Natural killer cell (primary cell): ENCODE measurements around the gene SRPX. TPM values are rescaled to one million over a fixed set of nuclear protein-coding genes. Genes with fewer than 3 reads are reported as not detected.

Source experiments
- ATAC-seq, 3 donors: fragments of 150-1000 bp in 2 of 3; fragments of 200-7000 bp in 1 of 3; cut with Tn5 transposase; 1 replicate in 1 of 3; 2 replicates in 2 of 3; pipeline ENCODE4 v1.10.0; 2021; ENCODE audit warnings: mild to moderate bottlenecking in 2 of 3, moderate library complexity in 2 of 3
- DNase-seq, 2 donors: peaks; one replicate each; pipeline versions ENCODE4 v3.0.0 to v3.0.0-alpha.2; 2013 to 2021; ENCODE audit warnings: mixed read lengths in 1 of 2
- H3K27ac ChIP-seq: one replicate; pipeline ENCODE4 v1.5.1; 2013; ENCODE audit warnings: mild to moderate bottlenecking, low read length
- H3K27me3 ChIP-seq: one replicate; pipeline ENCODE4 v1.6.1; 2013; ENCODE audit warnings: low read length; ENCODE audit not compliant: control insufficient read depth, insufficient read depth
- H3K36me3 ChIP-seq: one replicate; pipeline ENCODE4 v1.6.1; 2013; ENCODE audit warnings: low read length; ENCODE audit not compliant: control insufficient read depth, insufficient read depth
- H3K4me1 ChIP-seq: one replicate; pipeline ENCODE4 v1.6.1; 2013; ENCODE audit warnings: low read length; ENCODE audit not compliant: control insufficient read depth, insufficient read depth
- H3K4me3 ChIP-seq: one replicate; pipeline ENCODE4 v1.5.1; 2013; ENCODE audit warnings: low read length
- H3K9me3 ChIP-seq: one replicate; pipeline ENCODE4 v1.6.1; 2013; ENCODE audit warnings: low read length; ENCODE audit not compliant: control insufficient read depth, insufficient read depth
- H3K27ac Mint-ChIP-seq, 2 donors: one replicate each; pipeline ENCODE4 v1.8.0; 2022; ENCODE audit warnings: mild to moderate bottlenecking in 2 of 2, mixed read lengths in 2 of 2, moderate library complexity in 1 of 2
- H3K27me3 Mint-ChIP-seq, 2 donors: one replicate each; pipeline ENCODE4 v1.8.0; 2022; ENCODE audit warnings: low read depth in 2 of 2, mixed read lengths in 2 of 2
- H3K36me3 Mint-ChIP-seq: one replicate; pipeline ENCODE4 v1.8.0; 2022; ENCODE audit warnings: mixed read lengths
- H3K4me1 Mint-ChIP-seq, 2 donors: one replicate each; pipeline ENCODE4 v1.8.0; 2022; ENCODE audit warnings: mixed read lengths in 2 of 2
- H3K4me3 Mint-ChIP-seq: one replicate; pipeline ENCODE4 v1.8.0; 2022; ENCODE audit warnings: mild to moderate bottlenecking, moderate library complexity, mixed read lengths
- H3K9me3 Mint-ChIP-seq, 2 donors: one replicate each; pipeline ENCODE4 v1.8.0; 2022; ENCODE audit warnings: mixed read lengths in 2 of 2
- WGBS: methylation state at CpG from one replicate; pipeline ENCODE4 v1.1.7; 2013; ENCODE audit warnings: missing lambda C conversion rate; ENCODE audit not compliant: insufficient coverage; 5-methylcytosine and 5-hydroxymethylcytosine counted together
- intact Hi-C: fragments of 100-400 bp; cut with micrococcal nuclease; formaldehyde crosslinking; loops from one replicate; pipeline ENCODE4 v1.14.2; 2022
- total RNA-seq, 4 donors: library from RNA; stranded (reverse); fragments of 120-200 nt in 1 of 4; gene quantifications; one replicate each; pipeline versions ENCODE4 v1.2.3 to v1.2.4, GENCODE V29; 2013 to 2022
- TF ChIP-seq, protein P1 (sequence below): fragments of 200-600 bp; IDR thresholded peaks from one replicate; pipeline ENCODE4 v1.8.0; 2022; ENCODE audit warnings: antibody characterized with exemption

SRPX gene
- total RNA-seq, 3 donors from 2014 or later (not counting 1 experiment from before 2014, with no cell fraction given): 0.20 TPM; not detected in 2

DNA sequence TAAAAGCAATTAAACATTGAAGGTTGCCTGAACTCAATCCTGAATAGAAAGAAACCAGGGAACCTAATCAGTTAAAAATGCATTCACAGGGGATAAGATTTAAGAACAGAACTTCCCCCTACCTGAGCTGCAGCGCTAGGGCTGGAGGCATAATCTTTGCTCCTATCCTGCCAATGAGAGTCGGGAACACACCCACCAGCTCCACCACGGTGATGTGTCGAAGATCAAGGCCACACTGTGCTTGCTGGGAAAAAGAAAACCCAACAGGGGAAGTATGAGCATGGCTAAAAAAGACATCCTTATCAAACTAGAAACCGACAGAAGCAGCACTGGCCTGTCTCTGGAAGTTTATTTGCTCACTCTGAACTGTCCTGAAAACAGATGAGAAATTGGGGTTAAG lies 66.3 kb downstream of the SRPX start:
- Mint-ChIP-seq H3K36me3 (no peaks in the 10 kb centered on the region), H3K27ac (no peak overlapping the region), H3K9me3 (no peaks in the 10 kb centered on the region), H3K27me3 (peaks cover 0 to 30% of the 10 kb centered on the region in 2 donors), H3K4me3 (no peak overlapping the region), H3K4me1 (no peaks in the 10 kb centered on the region)
- TF ChIP-seq, protein P1, sequence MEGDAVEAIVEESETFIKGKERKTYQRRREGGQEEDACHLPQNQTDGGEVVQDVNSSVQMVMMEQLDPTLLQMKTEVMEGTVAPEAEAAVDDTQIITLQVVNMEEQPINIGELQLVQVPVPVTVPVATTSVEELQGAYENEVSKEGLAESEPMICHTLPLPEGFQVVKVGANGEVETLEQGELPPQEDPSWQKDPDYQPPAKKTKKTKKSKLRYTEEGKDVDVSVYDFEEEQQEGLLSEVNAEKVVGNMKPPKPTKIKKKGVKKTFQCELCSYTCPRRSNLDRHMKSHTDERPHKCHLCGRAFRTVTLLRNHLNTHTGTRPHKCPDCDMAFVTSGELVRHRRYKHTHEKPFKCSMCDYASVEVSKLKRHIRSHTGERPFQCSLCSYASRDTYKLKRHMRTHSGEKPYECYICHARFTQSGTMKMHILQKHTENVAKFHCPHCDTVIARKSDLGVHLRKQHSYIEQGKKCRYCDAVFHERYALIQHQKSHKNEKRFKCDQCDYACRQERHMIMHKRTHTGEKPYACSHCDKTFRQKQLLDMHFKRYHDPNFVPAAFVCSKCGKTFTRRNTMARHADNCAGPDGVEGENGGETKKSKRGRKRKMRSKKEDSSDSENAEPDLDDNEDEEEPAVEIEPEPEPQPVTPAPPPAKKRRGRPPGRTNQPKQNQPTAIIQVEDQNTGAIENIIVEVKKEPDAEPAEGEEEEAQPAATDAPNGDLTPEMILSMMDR: no peak
- Histone ChIP-seq H3K4me1 (no peaks in the 10 kb centered on the region), H3K9me3 (no peaks in the 10 kb centered on the region), H3K27ac (no peak overlapping the region), H3K36me3 (no peaks in the 10 kb centered on the region), H3K27me3 (no peaks in the 10 kb centered on the region), H3K4me3 (no peak overlapping the region)
- no peak for ATAC-seq
- no peak for DNase-seq
- no CpG with 5 or more reads among the region's 5 CpGs for WGBS
- intact Hi-C loops: no loop called here

DNA sequence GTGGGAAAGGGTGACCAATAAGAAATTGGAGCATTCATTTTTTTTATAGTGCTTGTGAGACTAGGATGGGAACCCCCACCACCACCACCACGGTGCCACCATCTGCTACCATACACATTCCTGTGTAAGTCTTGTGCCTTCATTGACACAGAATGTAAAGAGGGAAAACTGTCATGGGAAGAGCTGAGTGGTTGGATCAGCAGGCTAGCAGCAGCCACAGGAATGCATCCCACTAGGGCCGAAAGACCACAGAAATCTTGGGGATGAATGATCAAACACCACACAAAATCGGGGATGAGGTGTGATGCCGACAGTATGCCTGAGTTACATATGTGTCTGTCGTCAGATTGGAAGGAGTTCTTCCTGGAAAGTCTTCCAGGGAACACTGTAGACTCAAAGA lies 69.2 kb downstream of the SRPX start:
- Mint-ChIP-seq H3K4me3 (no peak overlapping the region), H3K36me3 (no peaks in the 10 kb centered on the region), H3K27me3 (peaks cover 0 to 30% of the 10 kb centered on the region in 2 donors), H3K27ac (no peak overlapping the region), H3K4me1 (no peaks in the 10 kb centered on the region), H3K9me3 (no peaks in the 10 kb centered on the region)
- Histone ChIP-seq H3K9me3 (no peaks in the 10 kb centered on the region), H3K4me3 (no peak overlapping the region), H3K36me3 (no peaks in the 10 kb centered on the region), H3K4me1 (no peaks in the 10 kb centered on the region), H3K27ac (no peak overlapping the region), H3K27me3 (no peaks in the 10 kb centered on the region)
- intact Hi-C loops: no loop called here
- 97% methylated on average over 4 of the region's 5 CpGs for WGBS
- TF ChIP-seq, protein P1: no peak
- DNase-seq (no peak), ATAC-seq (no peak)

DNA sequence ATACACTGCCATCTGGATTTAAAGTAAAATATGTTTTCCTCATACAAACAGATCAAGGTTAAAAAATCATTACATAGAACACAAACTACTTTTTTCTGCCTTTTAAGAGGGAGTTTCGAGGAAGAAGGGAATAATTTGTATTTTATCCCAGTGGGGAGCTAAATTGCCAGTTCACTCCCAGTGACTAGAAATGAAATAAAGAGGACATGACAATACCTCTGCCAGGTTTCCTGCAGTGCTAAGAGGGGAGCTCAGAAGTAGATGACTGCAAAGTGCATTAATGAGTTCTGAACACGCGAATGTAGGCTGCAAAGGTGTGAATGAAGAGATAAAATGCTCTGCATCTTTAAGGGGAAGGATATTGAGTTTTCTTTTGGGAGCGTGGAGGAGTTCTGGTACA lies 69.7 kb downstream of the SRPX start:
- no peak for DNase-seq
- no peak for ATAC-seq
- H3K27ac Mint-ChIP-seq: no peak overlapping the region
- Histone ChIP-seq H3K27ac (no peak overlapping the region), H3K4me1 (no peaks in the 10 kb centered on the region), H3K4me3 (no peak overlapping the region), H3K9me3 (no peaks in the 10 kb centered on the region), H3K27me3 (no peaks in the 10 kb centered on the region), H3K36me3 (no peaks in the 10 kb centered on the region)
- H3K4me3 Mint-ChIP-seq: no peak overlapping the region
- no peaks in the 10 kb centered on the region for H3K9me3 Mint-ChIP-seq
- H3K27me3 Mint-ChIP-seq: peaks cover 0 to 30% of the 10 kb centered on the region in 2 donors
- 90% methylated on average over 4 of the region's 4 CpGs for WGBS
- intact Hi-C loops: no loop called here
- H3K36me3 Mint-ChIP-seq: no peaks in the 10 kb centered on the region
- H3K4me1 Mint-ChIP-seq: no peaks in the 10 kb centered on the region
- TF ChIP-seq, protein P1: no peak

GRCh38 chrX:38149016-38149415 lies 71.7 kb downstream of the SRPX start:
- H3K9me3 ChIP-seq: no peaks in the 10 kb centered on the region
- no peaks in the 10 kb centered on the region for H3K27me3 ChIP-seq
- Mint-ChIP-seq H3K36me3 (no peaks in the 10 kb centered on the region), H3K4me3 (no peak overlapping the region), H3K27me3 (peaks cover 4 to 24% of the 10 kb centered on the region in 2 donors), H3K27ac (no peak overlapping the region), H3K4me1 (no peaks in the 10 kb centered on the region), H3K9me3 (no peaks in the 10 kb centered on the region)
- intact Hi-C loops: no loop called here
- no peaks in the 10 kb centered on the region for H3K36me3 ChIP-seq
- H3K4me1 ChIP-seq: no peaks in the 10 kb centered on the region
- TF ChIP-seq, protein P1: no peak
- no peak overlapping the region for H3K4me3 ChIP-seq
- DNase-seq: no peak
- 53% methylated on average over 2 of the region's 2 CpGs for WGBS
- no peak overlapping the region for H3K27ac ChIP-seq
- ATAC-seq: no peak
